SK-N-SH (cell line): ENCODE results near the gene TPSB2.

Source experiments
- CTCF ChIP-seq: fragments of 200-600 bp; sonication (generic); IDR thresholded peaks from 2 replicates; pipeline ENCODE4 v1.6.1; 2017; ENCODE audit warnings: antibody characterized with exemption, mild to moderate bottlenecking, moderate library complexity
- EP300 ChIP-seq, 2 experiments: IDR thresholded peaks; 2 replicates each; pipeline versions ENCODE4 v1.4.0 to v1.6.1; 2012; ENCODE audit warnings: borderline replicate concordance in 1 of 2, low read depth in 1 of 2, low read length in 1 of 2
- FOXM1 ChIP-seq: IDR thresholded peaks from 2 replicates; pipeline ENCODE4 v1.4.0; 2012; ENCODE audit warnings: low read depth, mild to moderate bottlenecking
- MXI1 ChIP-seq: IDR thresholded peaks from 2 replicates; pipeline ENCODE4 v1.6.1; 2012; ENCODE audit warnings: mild to moderate bottlenecking, low read depth, low read length, improper control_type of control experiment
- POLR2AphosphoS5 ChIP-seq: IDR thresholded peaks from 2 replicates; pipeline ENCODE4 v1.6.1; 2012; ENCODE audit warnings: low read depth, low read length
- RAD21 ChIP-seq: IDR thresholded peaks from 2 replicates; pipeline ENCODE4 v1.6.1; 2012; ENCODE audit warnings: mild to moderate bottlenecking, low read length
- REST ChIP-seq: IDR thresholded peaks from 2 replicates; pipeline ENCODE4 v1.6.1; 2012; ENCODE audit warnings: mild to moderate bottlenecking, low read depth, low read length, moderate library complexity
- RXRA ChIP-seq: IDR thresholded peaks from 2 replicates; pipeline ENCODE4 v1.4.0; 2012; ENCODE audit warnings: low read depth, mild to moderate bottlenecking, borderline replicate concordance
- SIN3A ChIP-seq: IDR thresholded peaks from 2 replicates; pipeline ENCODE4 v1.6.1; 2012; ENCODE audit warnings: low read depth, mild to moderate bottlenecking, low read length, moderate library complexity, borderline replicate concordance
- TAF1 ChIP-seq: IDR thresholded peaks from 2 replicates; pipeline ENCODE4 v1.6.1; 2012; ENCODE audit warnings: low read depth, mild to moderate bottlenecking, low read length, moderate library complexity, borderline replicate concordance

GRCh38 chr16:1182316-1182671 lies 47.7 kb downstream of the TPSB2 start:
- TF ChIP-seq CTCF (no peak), SIN3A (no peak), RXRA (peak; percentile 68; the same call in 1 of the 2 replicates), REST (no peak), MXI1 (no peak), EP300 (IDR thresholded peaks at IDR 0.05; ENCODE audit: borderline replicate concordance in 1 of 2, low read depth in 1 of 2, low read length in 1 of 2) (no peak), POLR2AphosphoS5 (no peak), TAF1 (no peak), RAD21 (no peak), FOXM1 (no peak)
